Measurements from ENCODE around the gene SAP30BP. TPM values are rescaled to one million over a fixed set of nuclear protein-coding genes. Genes with fewer than 3 reads are reported as not detected.

SAP30BP gene
- total and polyA plus RNA-seq, 2 of the 8 experiments (the other 6 are each of a cell fraction or from before 2014, with no cell fraction given): 63.3 to 79.9 TPM

DNA sequence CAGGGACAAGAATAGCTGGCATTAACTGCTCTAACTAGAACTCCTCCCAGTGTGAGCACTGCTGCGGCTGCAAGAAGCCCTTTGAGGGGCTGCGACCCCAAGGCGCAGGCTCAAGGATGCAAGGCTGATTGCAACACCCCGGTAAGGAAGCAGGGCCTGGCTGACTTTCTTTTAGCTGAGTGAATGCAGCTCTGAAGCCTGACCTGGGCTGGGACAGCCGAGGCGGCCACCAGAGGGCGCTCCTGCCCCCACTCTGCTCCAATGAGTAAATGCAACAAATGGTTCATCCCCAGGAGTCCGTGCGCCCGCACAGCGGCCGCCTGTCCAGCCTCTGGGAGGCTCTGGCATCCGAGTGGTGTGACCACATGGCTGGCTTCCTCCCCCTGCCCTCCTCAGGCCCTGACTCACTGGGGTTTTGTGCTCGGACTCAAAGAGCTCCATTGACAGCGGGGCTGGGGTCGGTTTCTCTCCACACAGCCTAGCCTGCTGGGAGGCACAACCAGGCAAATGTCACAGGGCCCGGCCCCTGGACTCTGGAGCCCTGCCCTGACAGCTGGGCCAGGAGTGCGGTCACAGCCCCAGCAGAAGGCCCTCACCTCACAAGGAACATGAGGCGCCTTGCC, 34.2 kb upstream of the SAP30BP start, which contains the start of gene SMIM5 (continued):
- TF ChIP-seq TAF7 (optimal IDR thresholded peaks at IDR 0.05; ENCODE audit: borderline replicate concordance, low read depth, low read length) (no peak), ZNF274 (IDR thresholded peaks at IDR 0.05; ENCODE audit: borderline replicate concordance, extremely low read depth, low read length) (no peak), RAD21 (IDR thresholded peaks at IDR 0.05 in 1 of 2, conservative IDR thresholded peaks at IDR 0.05 in 1 of 2; ENCODE audit: low read depth in 2 of 2, low read length in 2 of 2) (peak; percentile 58 to 70), SIRT6 (IDR thresholded peaks at IDR 0.05; ENCODE audit: low read length) (no peak), POLR2AphosphoS5 (IDR thresholded peaks at IDR 0.05; ENCODE audit: low read depth, low read length) (no peak), TEAD4 (IDR thresholded peaks at IDR 0.05; ENCODE audit: low read depth, low read length) (no peak), SIN3A (conservative IDR thresholded peaks at IDR 0.05 in 1 of 2, IDR thresholded peaks at IDR 0.05 in 1 of 2; ENCODE audit: low read depth in 1 of 2, low read length in 2 of 2) (peak in 1 of 2 experiments; percentile 71; a peak in 2 of 4 replicates), JUN (IDR thresholded peaks at IDR 0.05; ENCODE audit: low read depth, low read length) (no peak), BACH1 (IDR thresholded peaks at IDR 0.05; ENCODE audit: low read length) (no peak), PHF8 (conservative IDR thresholded peaks at IDR 0.05; ENCODE audit: low read depth, low read length) (no peak), MAFK (IDR thresholded peaks at IDR 0.05; ENCODE audit: low read depth, low read length) (no peak), EZH2 (IDR thresholded peaks at IDR 0.05; ENCODE audit: low read depth, low read length, severe bottlenecking) (no peak), NRF1 (IDR thresholded peaks at IDR 0.05; ENCODE audit: low read depth, low read length) (no peak), NANOG (IDR thresholded peaks at IDR 0.05; ENCODE audit: insufficient read depth, low read depth, low read length, poor library complexity, severe bottlenecking) (no peak), EGR1 (IDR thresholded peaks at IDR 0.05; ENCODE audit: borderline replicate concordance, low read depth, low read length) (no peak), ASH2L (IDR thresholded peaks at IDR 0.05; ENCODE audit: low read length) (no peak), SP2 (IDR thresholded peaks at IDR 0.05; ENCODE audit: low read length) (no peak), KDM4A (IDR thresholded peaks at IDR 0.05; ENCODE audit: low read depth, low read length, severe bottlenecking) (no peak), KDM1A (IDR thresholded peaks at IDR 0.05; ENCODE audit: borderline replicate concordance, low read length) (no peak), GTF2F1 (IDR thresholded peaks at IDR 0.05; ENCODE audit: borderline replicate concordance, low read depth, low read length) (no peak), CREB1 (IDR thresholded peaks at IDR 0.05) (no peak)
- TF ChIP-seq, protein P1, sequence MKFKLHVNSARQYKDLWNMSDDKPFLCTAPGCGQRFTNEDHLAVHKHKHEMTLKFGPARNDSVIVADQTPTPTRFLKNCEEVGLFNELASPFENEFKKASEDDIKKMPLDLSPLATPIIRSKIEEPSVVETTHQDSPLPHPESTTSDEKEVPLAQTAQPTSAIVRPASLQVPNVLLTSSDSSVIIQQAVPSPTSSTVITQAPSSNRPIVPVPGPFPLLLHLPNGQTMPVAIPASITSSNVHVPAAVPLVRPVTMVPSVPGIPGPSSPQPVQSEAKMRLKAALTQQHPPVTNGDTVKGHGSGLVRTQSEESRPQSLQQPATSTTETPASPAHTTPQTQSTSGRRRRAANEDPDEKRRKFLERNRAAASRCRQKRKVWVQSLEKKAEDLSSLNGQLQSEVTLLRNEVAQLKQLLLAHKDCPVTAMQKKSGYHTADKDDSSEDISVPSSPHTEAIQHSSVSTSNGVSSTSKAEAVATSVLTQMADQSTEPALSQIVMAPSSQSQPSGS (IDR thresholded peaks at IDR 0.05; ENCODE audit: low read length): no peak
- TF ChIP-seq, protein P2, sequence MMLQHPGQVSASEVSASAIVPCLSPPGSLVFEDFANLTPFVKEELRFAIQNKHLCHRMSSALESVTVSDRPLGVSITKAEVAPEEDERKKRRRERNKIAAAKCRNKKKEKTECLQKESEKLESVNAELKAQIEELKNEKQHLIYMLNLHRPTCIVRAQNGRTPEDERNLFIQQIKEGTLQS (IDR thresholded peaks at IDR 0.05; ENCODE audit: insufficient read depth, low read depth, low read length): no peak

Measured in H1 (cell line).